Ecto neural progenitor cell (in vitro differentiated cells): ENCODE data around the gene GALNT18.

Experiments used
- DNase-seq: peaks from one replicate; pipeline ENCODE4 v3.0.0-alpha.2; 2018; ENCODE audit warnings: low spot score

The GALNT18 gene

GRCh38 chr11:11349106-11349825 lies 272.5 kb downstream of the GALNT18 start:
- no peak for DNase-seq

GRCh38 chr11:11348303-11348702 lies 273.5 kb downstream of the GALNT18 start:
- DNase-seq: no peak

GRCh38 chr11:11347592-11347991 lies 274.2 kb downstream of the GALNT18 start:
- no peak for DNase-seq

- no peak for DNase-seq
These were observed 275.5 kb downstream of the GALNT18 start for GRCh38 chr11:11346303-11346702.

GRCh38 chr11:11345099-11345498 lies 276.7 kb downstream of the GALNT18 start:
- no peak for DNase-seq

GRCh38 chr11:11344045-11344444 lies 277.8 kb downstream of the GALNT18 start:
- DNase-seq: no peak

GRCh38 chr11:11338304-11338703 lies 283.5 kb downstream of the GALNT18 start:
- no peak for DNase-seq

- no peak for DNase-seq
These were observed 285.1 kb downstream of the GALNT18 start for GRCh38 chr11:11336664-11337063.

GRCh38 chr11:11335043-11335442 lies 286.8 kb downstream of the GALNT18 start:
- no peak for DNase-seq

GRCh38 chr11:11334607-11335006 lies 287.2 kb downstream of the GALNT18 start:
- no peak for DNase-seq

- no peak for DNase-seq
These were observed 289.6 kb downstream of the GALNT18 start for GRCh38 chr11:11332141-11332710.

- no peak for DNase-seq
These were observed 292.6 kb downstream of the GALNT18 start for GRCh38 chr11:11329062-11329806.

- no peak for DNase-seq
These were observed 297.7 kb downstream of the GALNT18 start for GRCh38 chr11:11324090-11324489.

- no peak for DNase-seq
These were observed 299.7 kb downstream of the GALNT18 start for GRCh38 chr11:11322101-11322500.

GRCh38 chr11:11320825-11321224 lies 301.0 kb downstream of the GALNT18 start:
- peak; percentile 54 for DNase-seq

- no peak for DNase-seq
These were observed 302.8 kb downstream of the GALNT18 start for GRCh38 chr11:11318961-11319360.

GRCh38 chr11:11318461-11318860 lies 303.3 kb downstream of the GALNT18 start:
- no peak for DNase-seq

GRCh38 chr11:11316651-11317230 lies 305.1 kb downstream of the GALNT18 start:
- DNase-seq: no peak

GRCh38 chr11:11313902-11314692 lies 307.7 kb downstream of the GALNT18 start:
- no peak for DNase-seq

- no peak for DNase-seq
These were observed 308.4 kb downstream of the GALNT18 start for GRCh38 chr11:11313426-11313825.

GRCh38 chr11:11312738-11313137 lies 309.1 kb downstream of the GALNT18 start:
- no peak for DNase-seq

- no peak for DNase-seq
These were observed 310.6 kb downstream of the GALNT18 start for GRCh38 chr11:11311169-11311568.
